Esophagus squamous epithelium (tissue), 4 donors: ENCODE results near the gene GABBR1.

Experiments used
- POLR2A ChIP-seq, 4 donors: fragments of 450-650 bp; IDR thresholded peaks; one replicate each; pipeline ENCODE4 v1.6.1; 2017; ENCODE audit warnings: antibody characterized with exemption in 4 of 4, mild to moderate bottlenecking in 4 of 4, moderate library complexity in 3 of 4
- TF ChIP-seq, protein P1 (sequence below), 6 experiments: fragments of 450-650 bp in 4 of 6; fragments of 200-600 bp in 2 of 6; sonication (generic) in 2 of 6; IDR thresholded peaks; one replicate each; pipeline ENCODE4 v1.5.1; 2016 to 2019; ENCODE audit warnings: antibody characterized with exemption in 6 of 6, mild to moderate bottlenecking in 4 of 6, moderate library complexity in 4 of 6

DNA sequence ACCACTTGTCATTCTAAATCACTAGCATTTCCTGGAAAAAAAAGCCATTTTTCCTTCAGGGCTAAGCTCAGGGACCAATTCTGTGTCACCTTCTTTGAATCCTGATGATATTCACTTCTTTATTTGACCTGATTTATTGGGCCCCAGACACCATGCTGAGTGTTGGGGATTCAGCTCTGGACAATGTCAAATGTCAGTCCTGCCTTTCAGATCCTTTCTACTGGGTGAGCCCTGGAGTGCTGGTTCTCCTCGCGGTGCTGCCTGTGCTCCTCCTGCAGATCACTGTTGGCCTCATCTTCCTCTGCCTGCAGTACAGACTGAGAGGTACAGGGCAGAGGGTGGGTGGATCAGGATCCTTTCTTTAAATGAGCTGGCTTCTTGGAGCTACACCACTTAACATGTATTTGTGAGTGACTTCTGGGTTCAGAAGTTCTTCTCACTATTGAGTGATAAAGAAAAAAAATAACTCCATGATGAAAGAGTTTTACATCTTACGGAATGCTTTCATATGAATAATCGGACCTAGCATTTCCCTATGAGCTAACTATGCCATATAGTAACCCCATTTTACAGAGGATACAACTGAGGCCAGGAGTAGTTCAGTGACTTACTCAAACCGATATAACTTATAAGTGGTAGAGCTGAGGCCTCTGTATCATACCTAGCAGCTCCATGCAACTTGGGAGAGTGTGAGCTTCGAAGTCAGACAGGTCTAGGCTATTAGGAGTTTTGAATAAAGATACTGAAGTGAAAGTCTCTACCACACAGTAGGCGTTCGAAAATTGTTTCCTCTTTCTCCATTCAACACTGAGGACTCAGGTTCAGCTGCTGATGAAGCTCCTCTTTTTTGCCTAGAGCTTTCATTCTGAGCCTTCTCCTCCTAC, 33.2 kb upstream of the GABBR1 start:
- TF ChIP-seq, protein P1, sequence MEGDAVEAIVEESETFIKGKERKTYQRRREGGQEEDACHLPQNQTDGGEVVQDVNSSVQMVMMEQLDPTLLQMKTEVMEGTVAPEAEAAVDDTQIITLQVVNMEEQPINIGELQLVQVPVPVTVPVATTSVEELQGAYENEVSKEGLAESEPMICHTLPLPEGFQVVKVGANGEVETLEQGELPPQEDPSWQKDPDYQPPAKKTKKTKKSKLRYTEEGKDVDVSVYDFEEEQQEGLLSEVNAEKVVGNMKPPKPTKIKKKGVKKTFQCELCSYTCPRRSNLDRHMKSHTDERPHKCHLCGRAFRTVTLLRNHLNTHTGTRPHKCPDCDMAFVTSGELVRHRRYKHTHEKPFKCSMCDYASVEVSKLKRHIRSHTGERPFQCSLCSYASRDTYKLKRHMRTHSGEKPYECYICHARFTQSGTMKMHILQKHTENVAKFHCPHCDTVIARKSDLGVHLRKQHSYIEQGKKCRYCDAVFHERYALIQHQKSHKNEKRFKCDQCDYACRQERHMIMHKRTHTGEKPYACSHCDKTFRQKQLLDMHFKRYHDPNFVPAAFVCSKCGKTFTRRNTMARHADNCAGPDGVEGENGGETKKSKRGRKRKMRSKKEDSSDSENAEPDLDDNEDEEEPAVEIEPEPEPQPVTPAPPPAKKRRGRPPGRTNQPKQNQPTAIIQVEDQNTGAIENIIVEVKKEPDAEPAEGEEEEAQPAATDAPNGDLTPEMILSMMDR (IDR thresholded peaks at IDR 0.05) = no peak
- no peak for TF ChIP-seq POLR2A (IDR thresholded peaks at IDR 0.05)
